T-cell (primary cell): ENCODE results near the gene PMF1. TPM values are rescaled to one million over a fixed set of nuclear protein-coding genes. Genes with fewer than 3 reads are reported as not detected.
A peak's percentile ranks its signal among the peaks of the same experiment; 100 is the strongest.
"Not testable (repeated sequence)": the region's sequence is repeated elsewhere in the genome, so short reads cannot be mapped to it uniquely, and the experiment has no call there.

Experiments used
- ATAC-seq, 4 experiments: fragments of 200-7000 bp in 3 of 4; fragments of 150-1000 bp in 1 of 4; cut with Tn5 transposase; replicated peaks in 1 of 4; 1 replicate in 3 of 4; 2 replicates in 1 of 4; pipeline ENCODE4 v1.10.0; 2021; ENCODE audit warnings: moderate library complexity in 3 of 4, mild to moderate bottlenecking in 2 of 4, moderate number of reproducible peaks in 1 of 4
- CTCF ChIA-PET, 2 donors: fragments of 300-600 bp; sonication (Branson Sonifier 250); formaldehyde crosslinking; loops; one replicate each; lab custom pipeline; 2022; ENCODE audit warnings: antibody characterized with exemption in 2 of 2; lab: Charles Lee
- POLR2A ChIA-PET, 2 donors: fragments of 300-600 bp; sonication (Branson Sonifier 250); formaldehyde crosslinking; loops; one replicate each; lab custom pipeline; 2022; ENCODE audit warnings: antibody characterized with exemption in 2 of 2; lab: Charles Lee
- DNase-seq, 35 experiments: peaks; one replicate each; pipeline versions ENCODE4 v3.0.0 to v3.0.0-alpha.2; 2013 to 2023
- H3K27ac ChIP-seq: one replicate; pipeline ENCODE4 v1.5.1; 2013; ENCODE audit warnings: low read length
- H3K27me3 ChIP-seq, 2 experiments: replicated peaks in 1 of 2; 1 replicate in 1 of 2; 2 replicates in 1 of 2; pipeline versions ENCODE4 v1.6.1 to v1.7.0; 2013; ENCODE audit warnings: low read length in 1 of 2, mixed read lengths in 1 of 2; ENCODE audit not compliant: control insufficient read depth in 2 of 2, insufficient read depth in 2 of 2; ENCODE audit errors: extremely low read depth in 1 of 2
- H3K36me3 ChIP-seq, 2 donors: 1 replicate in 1 of 2; 2 replicates in 1 of 2; pipeline versions ENCODE4 v1.6.1 to v1.7.0; 2013; ENCODE audit warnings: low read length in 1 of 2; ENCODE audit not compliant: control insufficient read depth in 2 of 2, insufficient read depth in 1 of 2; ENCODE audit errors: extremely low read depth in 1 of 2
- H3K4me1 ChIP-seq, 2 experiments: 1 replicate in 1 of 2; 2 replicates in 1 of 2; pipeline versions ENCODE4 v1.6.1 to v1.7.0; 2013; ENCODE audit warnings: low read length in 2 of 2, mixed read lengths in 1 of 2; ENCODE audit not compliant: insufficient read depth in 2 of 2, control insufficient read depth in 1 of 2; ENCODE audit errors: extremely low read depth in 1 of 2
- H3K4me3 ChIP-seq, 2 donors: 1 replicate in 1 of 2; 2 replicates in 1 of 2; pipeline versions ENCODE4 v1.5.1 to v1.7.0; 2013; ENCODE audit warnings: mild to moderate bottlenecking in 2 of 2, low read length in 1 of 2, moderate library complexity in 1 of 2; ENCODE audit not compliant: control insufficient read depth in 1 of 2; ENCODE audit errors: extremely low read depth in 1 of 2
- H3K9me3 ChIP-seq: 2 replicates; pipeline ENCODE4 v1.7.0; 2013
- H3K27ac Mint-ChIP-seq, 2 donors: one replicate each; pipeline ENCODE4 v1.8.0; 2020 to 2021; ENCODE audit warnings: mild to moderate bottlenecking in 2 of 2, mixed read lengths in 2 of 2
- H3K27me3 Mint-ChIP-seq, 2 donors: one replicate each; pipeline ENCODE4 v1.8.0; 2021 to 2022; ENCODE audit warnings: mixed read lengths in 2 of 2
- H3K36me3 Mint-ChIP-seq: one replicate; pipeline ENCODE4 v1.8.0; 2021; ENCODE audit warnings: mixed read lengths
- H3K4me1 Mint-ChIP-seq, 3 donors: one replicate each; pipeline ENCODE4 v1.8.0; 2020 to 2022; ENCODE audit warnings: mixed read lengths in 3 of 3, mild to moderate bottlenecking in 1 of 3
- H3K4me3 Mint-ChIP-seq, 3 donors: one replicate each; pipeline ENCODE4 v1.8.0; 2020 to 2022; ENCODE audit warnings: mild to moderate bottlenecking in 3 of 3, mixed read lengths in 3 of 3, moderate library complexity in 3 of 3
- H3K9me3 Mint-ChIP-seq, 3 donors: one replicate each; pipeline ENCODE4 v1.8.0; 2020 to 2022; ENCODE audit warnings: mixed read lengths in 3 of 3
- WGBS: methylation state at CpG from one replicate; pipeline ENCODE4 v1.1.5; 2013; ENCODE audit warnings: missing lambda C conversion rate; ENCODE audit not compliant: insufficient coverage; 5-methylcytosine and 5-hydroxymethylcytosine counted together
- total RNA-seq, 35 experiments: library from RNA in 6 of 35; stranded (reverse) in 6 of 35; fragments of 120-200 nt in 1 of 35; gene quantifications; one replicate each; pipeline versions ENCODE4 v1.2.1 to v1.2.4 and lab custom pipeline; 2013 to 2026

The PMF1 gene
- total RNA-seq, 5 donors from 2014 or later (not counting 1 experiment from before 2014, with no cell fraction given) = 54.7 to 58.7 (median 57.6) TPM

DNA sequence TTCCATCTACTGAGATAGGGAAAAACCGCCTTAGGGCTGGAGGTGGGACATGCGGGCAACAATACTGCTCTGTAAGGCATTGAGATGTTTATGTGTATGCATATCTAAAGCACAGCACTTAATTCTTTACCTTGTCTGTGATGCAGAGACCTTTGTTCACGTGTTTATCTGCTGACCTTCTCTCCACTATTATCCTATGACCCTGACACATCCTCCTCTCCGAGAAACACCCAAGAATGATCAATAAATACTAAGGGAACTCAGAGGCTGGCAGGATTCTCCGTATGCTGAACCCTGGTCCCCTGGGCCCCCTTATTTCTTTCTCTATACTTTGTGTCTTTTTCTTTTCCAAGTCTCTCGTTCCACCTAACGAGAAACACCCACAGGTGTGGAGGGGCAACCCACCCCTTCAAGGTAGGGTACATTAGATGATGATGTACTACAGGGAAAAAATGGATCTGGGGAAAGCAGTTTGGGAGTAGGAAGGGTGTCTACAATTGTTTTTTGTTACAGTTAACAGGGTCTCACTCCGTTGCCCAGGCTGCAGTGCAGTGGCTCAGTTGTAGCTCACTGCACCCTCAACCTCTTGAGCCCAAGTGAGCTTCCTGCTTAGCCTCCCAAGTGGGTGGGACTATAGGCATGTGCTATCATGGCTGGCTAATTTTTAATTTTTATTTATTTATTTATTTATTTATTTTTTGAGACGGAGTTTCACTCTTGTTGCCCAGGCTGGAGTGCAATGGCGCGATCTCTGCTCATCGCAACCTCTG is 30.6 kb upstream of the PMF1 start:
- DNase-seq, H3K9me3 ChIP-seq, H3K36me3 ChIP-seq, H3K9me3 Mint-ChIP-seq, ATAC-seq, CTCF ChIA-PET, H3K36me3 Mint-ChIP-seq, H3K4me3 Mint-ChIP-seq, H3K27ac Mint-ChIP-seq, H3K4me3 ChIP-seq, H3K27me3 ChIP-seq, H3K27me3 Mint-ChIP-seq, POLR2A ChIA-PET, H3K27ac ChIP-seq: not testable (repeated sequence)
- 96% methylated on average over 2 of the region's 12 CpGs for WGBS
- peaks cover 7 to 14% (median 10%) of the 10 kb centered on the region in 3 donors for H3K4me1 Mint-ChIP-seq
- H3K4me1 ChIP-seq = peaks cover 7 to 15% of the 10 kb centered on the region in 2 experiments

DNA sequence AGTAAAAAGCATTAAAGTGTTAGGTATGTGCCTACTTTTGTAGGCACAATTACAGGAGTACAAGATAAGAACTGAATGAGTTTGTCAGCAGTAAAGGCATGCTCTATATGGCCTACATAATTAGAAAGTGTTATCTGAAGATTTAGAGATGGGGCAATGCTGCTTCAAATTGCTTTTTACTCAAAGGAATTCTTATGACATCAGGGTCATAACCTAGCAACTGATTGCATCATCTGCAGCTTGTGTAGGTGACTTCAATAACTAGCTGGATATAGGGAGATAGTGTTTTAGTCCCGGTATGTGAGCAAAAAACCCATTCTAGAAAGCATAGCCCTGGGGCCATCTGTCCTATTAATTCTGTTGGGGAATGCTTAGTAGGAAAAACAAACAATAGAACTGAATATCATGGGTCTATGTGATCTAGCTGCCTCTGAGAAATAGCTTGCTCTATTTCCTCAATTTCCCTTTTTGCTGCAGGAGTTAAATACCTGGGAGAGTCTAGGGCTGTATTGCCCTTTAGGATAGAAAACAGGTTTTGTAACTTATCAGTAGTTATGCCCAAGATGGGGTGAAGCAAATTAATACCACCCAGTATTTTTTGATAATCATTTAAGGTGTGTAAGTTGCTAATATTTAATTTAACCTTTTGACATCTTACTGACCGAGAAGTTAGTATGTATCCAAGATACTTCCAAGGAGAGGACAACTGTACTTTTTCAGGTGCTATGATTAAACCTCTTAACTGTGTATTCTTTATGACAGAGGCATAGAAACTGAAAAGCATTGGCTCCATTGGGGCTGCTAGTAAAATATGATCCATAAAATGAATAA is 26.2 kb upstream of the PMF1 start:
- H3K27ac Mint-ChIP-seq, H3K27ac ChIP-seq, H3K4me3 Mint-ChIP-seq, H3K4me1 Mint-ChIP-seq, ATAC-seq, H3K27me3 Mint-ChIP-seq, H3K9me3 ChIP-seq, DNase-seq, H3K4me1 ChIP-seq, H3K27me3 ChIP-seq, H3K9me3 Mint-ChIP-seq, H3K36me3 Mint-ChIP-seq, H3K36me3 ChIP-seq, CTCF ChIA-PET, H3K4me3 ChIP-seq: not testable (repeated sequence)
- POLR2A ChIA-PET = interaction anchor here in 1 of 2 donors (0.6 kb wide), 1 partner anchor 523 kb away, joined by 3 read pairs; no protein-coding TSS in a partner anchor
- WGBS = no CpG with 5 or more reads among the region's 2 CpGs

DNA sequence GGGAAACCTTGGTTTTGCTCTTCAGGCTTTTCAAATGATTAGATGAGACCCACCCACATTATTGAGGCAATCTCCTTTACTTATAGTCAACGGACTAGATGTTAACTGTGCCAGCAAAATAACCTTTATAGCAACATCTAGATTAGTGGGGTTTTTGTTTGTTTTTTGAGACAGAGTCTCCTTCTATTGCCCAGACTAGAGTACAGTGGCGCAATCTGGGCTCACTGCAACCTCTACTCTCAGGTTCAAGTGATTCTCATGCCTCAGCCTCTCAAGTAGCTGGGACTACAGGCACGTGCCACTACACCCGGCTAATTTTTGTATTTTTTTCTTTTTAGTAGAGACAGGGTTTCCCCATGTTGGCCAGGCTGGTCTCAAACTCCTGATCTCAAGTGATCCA is 22.5 kb upstream of the PMF1 start:
- H3K27ac Mint-ChIP-seq, H3K27me3 Mint-ChIP-seq, H3K27ac ChIP-seq, H3K27me3 ChIP-seq, H3K36me3 ChIP-seq, H3K36me3 Mint-ChIP-seq, POLR2A ChIA-PET, DNase-seq, H3K4me3 ChIP-seq, ATAC-seq, H3K9me3 ChIP-seq, H3K4me3 Mint-ChIP-seq, H3K9me3 Mint-ChIP-seq: not testable (repeated sequence)
- peaks cover 5 to 22% of the 10 kb centered on the region in 2 experiments for H3K4me1 ChIP-seq
- H3K4me1 Mint-ChIP-seq = peaks cover 24 to 26% (median 25%) of the 10 kb centered on the region in 3 donors
- WGBS = 80% methylated on average over 1 of the region's 4 CpGs
- CTCF ChIA-PET = interaction anchor here in 1 of 2 donors (1.1 kb wide), 1 partner anchor 48 kb away, joined by 4 read pairs; no protein-coding TSS in a partner anchor

DNA sequence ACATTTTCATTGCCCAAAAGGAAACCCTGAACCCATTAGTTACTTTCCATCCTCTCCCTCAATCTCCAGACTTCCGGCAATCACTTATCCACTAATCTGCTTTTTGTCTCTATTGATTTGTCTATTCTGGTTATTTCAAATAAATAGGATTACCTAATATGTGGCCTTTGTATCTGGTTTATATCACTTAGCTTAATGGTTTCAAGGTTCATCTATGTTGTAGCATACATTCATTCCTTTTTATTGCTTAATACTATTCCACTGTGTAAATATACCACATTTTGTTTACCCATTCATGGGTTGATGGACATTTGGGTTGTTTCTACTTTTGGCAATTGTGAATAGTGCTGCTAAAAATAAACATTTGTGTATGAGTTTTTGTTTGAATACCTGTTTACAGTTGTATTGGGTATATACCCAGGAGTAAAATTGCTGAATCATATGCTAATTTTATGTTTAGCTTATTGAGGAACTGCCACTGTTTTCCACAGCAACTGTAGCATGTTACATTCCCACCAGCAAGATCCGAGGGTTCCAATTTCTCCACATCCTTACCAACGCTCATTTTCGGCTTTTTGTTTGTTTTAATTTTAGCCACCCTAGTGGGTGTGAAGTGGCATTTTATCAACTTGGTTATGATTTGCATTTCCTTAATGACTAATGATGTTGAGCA is 21.4 kb upstream of the PMF1 start:
- no CpG with 5 or more reads among the region's 4 CpGs for WGBS
- Histone ChIP-seq H3K9me3 (no peaks in the 10 kb centered on the region), H3K4me1 (peaks cover 5 to 32% of the 10 kb centered on the region in 2 experiments), H3K27me3 (no peaks in the 10 kb centered on the region), H3K27ac (no peak overlapping the region), H3K4me3 (no peak overlapping the region), H3K36me3 (peaks cover 4 to 7% of the 10 kb centered on the region in 2 donors)
- ATAC-seq = no peak
- H3K36me3 Mint-ChIP-seq = peaks cover 15% of the 10 kb centered on the region
- DNase-seq = no peak
- CTCF ChIA-PET = interaction anchor here in 1 of 2 donors (1.1 kb wide), 1 partner anchor 50 kb away, joined by 4 read pairs; no protein-coding TSS in a partner anchor
- H3K4me3 Mint-ChIP-seq = no peak overlapping the region
- POLR2A ChIA-PET = interaction anchor here in 1 of 2 donors (0.6 kb wide), 1 partner anchor 93 kb away, joined by 3 read pairs; the partner anchor contains the start of gene TMEM79
- peaks cover 36 to 37% (median 37%) of the 10 kb centered on the region in 3 donors for H3K4me1 Mint-ChIP-seq
- no peaks in the 10 kb centered on the region for H3K27me3 Mint-ChIP-seq
- H3K27ac Mint-ChIP-seq = no peak overlapping the region
- H3K9me3 Mint-ChIP-seq = peaks cover 0 to 8% (median 3%) of the 10 kb centered on the region in 3 donors

DNA sequence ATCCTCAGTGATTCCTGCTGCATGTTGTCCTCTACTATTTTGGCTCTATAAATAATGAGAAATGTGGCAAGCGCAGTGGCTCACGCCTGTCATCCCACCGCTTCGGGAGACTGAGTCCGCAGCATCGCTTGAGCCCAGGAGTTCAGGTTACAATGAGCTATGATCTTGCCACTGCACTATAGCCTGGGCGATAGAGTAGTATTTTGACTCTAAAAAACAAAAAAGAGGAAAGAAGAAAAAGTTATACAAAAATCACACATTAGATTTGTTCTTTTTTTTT is 19.7 kb upstream of the PMF1 start:
- peak overlapping the region; percentile 94 to 100 (median 98) for H3K4me3 Mint-ChIP-seq
- DNase-seq (no peak), ATAC-seq (no peak)
- H3K36me3 ChIP-seq = peaks cover 6 to 10% of the 10 kb centered on the region in 2 donors
- H3K4me3 ChIP-seq = peak overlapping the region; percentile 25 to 85
- POLR2A ChIA-PET = interaction anchor here in 1 of 2 donors (2.4 kb wide), 1 partner anchor 20 kb away, joined by 32 read pairs; the partner anchor contains the start of gene PMF1
- peaks cover 5 to 37% of the 10 kb centered on the region in 2 experiments for H3K4me1 ChIP-seq
- H3K9me3 ChIP-seq = no peaks in the 10 kb centered on the region
- H3K9me3 Mint-ChIP-seq = no peaks in the 10 kb centered on the region
- H3K36me3 Mint-ChIP-seq = peaks cover 20% of the 10 kb centered on the region
- H3K4me1 Mint-ChIP-seq = peaks cover 49 to 50% (median 50%) of the 10 kb centered on the region in 3 donors
- H3K27ac Mint-ChIP-seq = peak overlapping the region; percentile 89 to 93
- no CpG with 5 or more reads among the region's 7 CpGs for WGBS
- CTCF ChIA-PET = interaction anchor here in 1 of 2 donors (2.2 kb wide), 1 partner anchor 90 kb away, joined by 9 read pairs; the partner anchor contains the start of gene SMG5
- H3K27me3 ChIP-seq = no peaks in the 10 kb centered on the region
- no peaks in the 10 kb centered on the region for H3K27me3 Mint-ChIP-seq
- peak overlapping the region; percentile 80 for H3K27ac ChIP-seq
